Progenitor cell of endocrine pancreas (in vitro differentiated cells): ENCODE measurements around the gene LUZP2. TPM values are rescaled to one million over a fixed set of nuclear protein-coding genes. Genes with fewer than 3 reads are reported as not detected.

Experiments
- DNase-seq: peaks from one replicate; pipeline ENCODE4 v3.0.0; 2021; ENCODE audit warnings: low spot score; ENCODE audit not compliant: unreplicated experiment
- H3K27ac Mint-ChIP-seq: 2 replicates; pipeline ENCODE4 v1.8.0; 2021; ENCODE audit warnings: mild to moderate bottlenecking, moderate library complexity, mixed read lengths
- H3K27me3 Mint-ChIP-seq: 2 replicates; pipeline ENCODE4 v1.8.0; 2021; ENCODE audit warnings: mixed read lengths
- H3K36me3 Mint-ChIP-seq: 2 replicates; pipeline ENCODE4 v1.8.0; 2022; ENCODE audit warnings: mixed read lengths; ENCODE audit not compliant: insufficient read depth
- H3K4me1 Mint-ChIP-seq: 2 replicates; pipeline ENCODE4 v1.8.0; 2021; ENCODE audit warnings: low read depth, mixed read lengths
- H3K4me3 Mint-ChIP-seq: 2 replicates; pipeline ENCODE4 v1.8.0; 2021; ENCODE audit warnings: low read depth, mild to moderate bottlenecking, moderate library complexity, mixed read lengths
- H3K9me3 Mint-ChIP-seq: 2 replicates; pipeline ENCODE4 v1.8.0; 2021; ENCODE audit warnings: low read depth, mixed read lengths
- total RNA-seq: library from RNA; stranded (reverse); gene quantifications from 2 replicates; pipeline ENCODE4 v1.2.1, GENCODE V29; 2021
- TF ChIP-seq, protein P1 (sequence below): fragments of 200-600 bp; sonication (generic); IDR thresholded peaks from one replicate; pipeline ENCODE4 v1.5.0; 2021; ENCODE audit warnings: antibody characterized with exemption, mild to moderate bottlenecking; ENCODE audit not compliant: unreplicated experiment

Gene LUZP2
- total RNA-seq, 1 donor from 2014 or later = 1.8 TPM

DNA sequence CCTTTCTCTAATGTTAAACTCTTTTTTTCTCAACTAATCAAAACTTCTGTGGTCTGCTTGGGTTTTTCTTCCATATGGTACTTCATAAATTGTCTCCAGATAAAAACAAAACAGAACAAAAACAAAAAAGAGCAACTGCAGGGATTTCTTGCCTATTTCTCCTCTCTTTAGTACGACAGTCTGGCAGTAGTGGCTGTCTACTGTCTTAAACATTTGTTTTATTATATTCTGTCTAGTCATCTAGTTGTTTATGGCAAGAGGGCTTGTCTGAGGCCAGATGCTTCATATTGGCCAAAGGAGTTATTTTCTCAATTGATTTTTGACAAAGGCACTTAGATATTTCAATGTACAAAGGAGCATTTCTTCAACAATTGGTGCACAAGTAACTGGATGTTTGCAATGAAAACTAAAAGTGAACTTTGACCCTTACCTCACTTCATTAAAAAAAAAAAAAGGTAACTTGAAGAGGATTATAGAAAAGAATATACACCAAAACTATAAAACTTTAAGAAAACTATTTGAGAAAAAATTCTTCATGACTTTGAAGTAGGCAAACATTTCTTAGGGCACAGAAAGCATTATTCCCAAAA, 404.2 kb downstream of the LUZP2 start:
- Mint-ChIP-seq H3K27ac (no peak overlapping the region), H3K4me1 (peaks cover 17% of the 10 kb centered on the region)

DNA sequence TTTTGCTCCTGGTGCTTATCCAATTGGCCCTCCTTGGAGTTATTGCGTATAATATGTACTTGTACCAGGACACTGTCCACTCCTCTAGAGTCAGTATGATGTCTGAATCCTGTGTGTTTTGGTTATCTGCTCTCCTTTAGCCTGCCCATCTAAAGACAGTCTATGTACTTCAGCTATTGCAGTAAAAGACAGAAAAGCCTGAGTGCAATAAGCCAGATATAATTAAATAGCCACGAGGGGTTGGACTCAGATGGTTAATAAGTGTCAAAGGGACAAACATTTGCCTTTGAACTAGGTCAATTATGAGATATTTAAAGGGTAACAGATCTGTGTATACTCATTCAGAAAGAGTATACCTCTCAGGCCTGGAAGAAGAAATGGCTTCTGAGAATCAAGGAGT, 406.7 kb downstream of the LUZP2 start:
- H3K27ac Mint-ChIP-seq = no peak overlapping the region
- DNase-seq = no peak
- TF ChIP-seq, protein P1, sequence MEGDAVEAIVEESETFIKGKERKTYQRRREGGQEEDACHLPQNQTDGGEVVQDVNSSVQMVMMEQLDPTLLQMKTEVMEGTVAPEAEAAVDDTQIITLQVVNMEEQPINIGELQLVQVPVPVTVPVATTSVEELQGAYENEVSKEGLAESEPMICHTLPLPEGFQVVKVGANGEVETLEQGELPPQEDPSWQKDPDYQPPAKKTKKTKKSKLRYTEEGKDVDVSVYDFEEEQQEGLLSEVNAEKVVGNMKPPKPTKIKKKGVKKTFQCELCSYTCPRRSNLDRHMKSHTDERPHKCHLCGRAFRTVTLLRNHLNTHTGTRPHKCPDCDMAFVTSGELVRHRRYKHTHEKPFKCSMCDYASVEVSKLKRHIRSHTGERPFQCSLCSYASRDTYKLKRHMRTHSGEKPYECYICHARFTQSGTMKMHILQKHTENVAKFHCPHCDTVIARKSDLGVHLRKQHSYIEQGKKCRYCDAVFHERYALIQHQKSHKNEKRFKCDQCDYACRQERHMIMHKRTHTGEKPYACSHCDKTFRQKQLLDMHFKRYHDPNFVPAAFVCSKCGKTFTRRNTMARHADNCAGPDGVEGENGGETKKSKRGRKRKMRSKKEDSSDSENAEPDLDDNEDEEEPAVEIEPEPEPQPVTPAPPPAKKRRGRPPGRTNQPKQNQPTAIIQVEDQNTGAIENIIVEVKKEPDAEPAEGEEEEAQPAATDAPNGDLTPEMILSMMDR = no peak
- no peak overlapping the region for H3K4me3 Mint-ChIP-seq
- no peaks in the 10 kb centered on the region for H3K27me3 Mint-ChIP-seq
- H3K36me3 Mint-ChIP-seq = no peaks in the 10 kb centered on the region
- no peaks in the 10 kb centered on the region for H3K9me3 Mint-ChIP-seq
- H3K4me1 Mint-ChIP-seq = peaks cover 17% of the 10 kb centered on the region

More for the DNA sequence above, 404.2 kb downstream of the LUZP2 start:
- TF ChIP-seq, protein P1 = no peak
- Mint-ChIP-seq H3K4me3 (no peak overlapping the region), H3K27me3 (no peaks in the 10 kb centered on the region), H3K9me3 (peaks cover 2% of the 10 kb centered on the region), H3K36me3 (peaks cover 2% of the 10 kb centered on the region)
- DNase-seq = no peak

DNA sequence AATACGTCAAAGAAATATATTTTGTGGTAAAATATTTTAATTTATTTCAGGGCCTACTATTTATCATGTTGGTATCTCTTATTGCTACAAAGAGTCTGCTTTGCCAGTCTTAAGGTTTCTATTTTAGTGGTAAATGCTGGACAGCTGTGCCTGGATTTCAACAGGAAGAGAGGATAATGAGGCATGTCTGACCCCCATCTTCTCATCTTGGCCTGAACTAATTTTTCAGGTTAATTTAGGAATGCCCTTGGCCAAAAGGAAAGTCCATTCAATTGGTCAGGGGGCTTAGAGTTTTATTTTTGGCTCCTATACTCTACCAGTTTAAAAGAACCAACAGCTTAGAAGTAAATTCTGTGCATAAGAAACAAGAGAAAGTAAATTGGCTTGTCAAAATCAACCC, 428.2 kb downstream of the LUZP2 start:
- no peak for DNase-seq
- TF ChIP-seq, protein P1 = no peak
- H3K4me3 Mint-ChIP-seq = no peak overlapping the region
- H3K36me3 Mint-ChIP-seq = no peaks in the 10 kb centered on the region
- peaks cover 20% of the 10 kb centered on the region for H3K9me3 Mint-ChIP-seq
- no peaks in the 10 kb centered on the region for H3K4me1 Mint-ChIP-seq
- no peak overlapping the region for H3K27ac Mint-ChIP-seq
- no peaks in the 10 kb centered on the region for H3K27me3 Mint-ChIP-seq

DNA sequence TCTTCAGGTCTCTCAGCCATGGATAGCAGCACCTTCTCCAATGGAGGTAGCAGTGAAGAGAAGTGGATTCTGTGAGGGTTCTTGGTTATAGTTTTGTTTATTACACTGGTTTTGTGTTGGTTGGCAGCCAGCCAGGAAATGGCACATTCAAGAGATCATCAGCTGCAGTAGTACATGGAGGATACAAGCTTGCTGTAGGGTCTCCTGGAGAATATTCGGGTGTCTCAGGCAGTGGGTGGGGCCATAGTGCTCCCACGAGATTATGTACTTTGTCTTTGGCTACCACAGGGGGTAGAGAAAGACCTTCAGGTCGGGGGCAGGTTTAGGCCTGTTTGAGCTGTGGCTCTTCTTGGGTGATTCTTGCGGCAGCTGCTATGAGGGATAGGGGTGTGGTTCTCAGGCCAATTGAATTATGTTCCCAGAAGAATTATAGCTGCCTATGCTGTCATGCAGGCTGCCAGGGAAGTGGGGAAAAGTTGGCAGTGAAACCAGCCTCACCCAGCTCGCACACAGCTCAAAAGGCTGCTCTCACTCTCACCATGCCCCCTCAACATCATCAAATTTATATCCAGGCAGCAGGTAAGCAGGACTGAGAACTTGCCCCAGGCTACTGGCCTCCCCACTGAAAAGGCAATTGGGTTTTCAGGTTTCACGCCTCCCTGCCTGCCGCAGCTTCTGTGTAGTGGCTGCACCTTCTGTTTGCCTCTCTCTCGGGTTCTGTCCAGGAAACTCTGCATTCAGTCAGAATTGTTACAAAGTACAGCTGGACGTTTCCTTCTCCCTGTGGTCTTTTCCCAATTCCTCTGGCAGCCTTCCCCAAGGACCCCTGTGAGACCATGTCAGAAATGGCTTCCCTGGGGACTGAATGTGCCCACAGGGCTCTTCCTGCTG, 435.5 kb downstream of the LUZP2 start:
- Mint-ChIP-seq H3K4me3 (no peak overlapping the region), H3K36me3 (no peaks in the 10 kb centered on the region), H3K27ac (peak overlapping the region; percentile 50), H3K9me3 (peaks cover 11% of the 10 kb centered on the region), H3K4me1 (peaks cover 2% of the 10 kb centered on the region), H3K27me3 (no peaks in the 10 kb centered on the region)
- TF ChIP-seq, protein P1 = no peak
- no peak for DNase-seq

DNA sequence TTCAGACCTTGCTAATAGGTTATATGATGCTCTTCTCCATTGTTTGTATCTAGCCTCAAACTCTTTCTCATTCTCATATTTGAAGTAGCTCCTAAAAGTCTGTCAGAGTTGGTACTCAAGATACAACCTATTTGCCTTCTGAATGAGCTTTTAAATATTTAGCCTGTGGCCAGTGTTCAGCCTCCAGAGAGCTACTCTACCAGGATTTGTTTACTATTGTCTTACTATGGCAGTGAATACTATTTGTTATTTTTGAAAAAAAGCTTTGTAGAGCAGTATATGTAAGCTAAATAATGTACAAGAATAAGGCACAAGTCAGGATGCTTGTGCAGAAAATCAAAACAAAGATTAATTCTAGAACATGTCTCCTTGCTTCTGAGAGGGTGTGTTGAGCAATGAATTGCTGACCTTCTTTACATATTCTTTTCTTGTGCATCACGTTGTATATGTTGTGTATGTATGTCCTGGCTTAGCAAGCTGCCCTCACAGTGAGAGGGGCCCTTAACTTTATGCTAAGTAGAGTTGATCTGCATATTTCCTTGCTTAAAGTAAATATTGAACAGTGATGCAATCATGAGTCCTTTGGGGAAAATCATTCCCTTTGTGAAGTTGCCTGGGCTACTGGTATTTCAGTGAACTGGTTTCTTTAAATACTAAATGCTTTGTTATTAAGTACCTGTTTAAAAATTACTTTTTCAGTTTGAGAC, 438.0 kb downstream of the LUZP2 start:
- DNase-seq = no peak
- no peaks in the 10 kb centered on the region for H3K36me3 Mint-ChIP-seq
- H3K27ac Mint-ChIP-seq = no peak overlapping the region
- H3K4me3 Mint-ChIP-seq = no peak overlapping the region
- H3K27me3 Mint-ChIP-seq = no peaks in the 10 kb centered on the region
- peaks cover 2% of the 10 kb centered on the region for H3K4me1 Mint-ChIP-seq
- TF ChIP-seq, protein P1 = no peak
- H3K9me3 Mint-ChIP-seq = peaks cover 6% of the 10 kb centered on the region
